GM23338 (cell line): ENCODE results near the gene TOR1AIP2. TPM values are rescaled to one million over a fixed set of nuclear protein-coding genes. Genes with fewer than 3 reads are reported as not detected.

Source experiments
- ATAC-seq: fragments of 200-7000 bp; cut with Tn5 transposase; 3 replicates; pipeline ENCODE4 v1.9.1; 2020
- DNase-seq: peaks from one replicate; pipeline ENCODE4 v3.0.0-alpha.2; 2015; ENCODE audit warnings: low spot score
- H2AFZ ChIP-seq: fragments of 200-600 bp; sonication (generic); 2 replicates; pipeline ENCODE4 v1.8.0; 2016; ENCODE audit warnings: antibody characterized with exemption, mild to moderate bottlenecking, moderate library complexity
- H3F3A ChIP-seq: fragments of 200-600 bp; sonication (generic); replicated peaks from 2 replicates; pipeline ENCODE4 v1.8.0; 2017; ENCODE audit warnings: antibody characterized with exemption, mixed run types, low read depth
- H3K27ac ChIP-seq: fragments of 200-600 bp; sonication (generic); 2 replicates; pipeline ENCODE4 v1.6.1; 2016; ENCODE audit warnings: low read depth
- H3K27me3 ChIP-seq: fragments of 200-600 bp; sonication (generic); 2 replicates; pipeline ENCODE4 v1.8.0; 2016; ENCODE audit warnings: mild to moderate bottlenecking, mixed run types, moderate library complexity; ENCODE audit not compliant: insufficient read depth
- H3K36me3 ChIP-seq: fragments of 200-600 bp; sonication (generic); 2 replicates; pipeline ENCODE4 v1.8.0; 2016; ENCODE audit warnings: mild to moderate bottlenecking; ENCODE audit not compliant: insufficient read depth
- H3K4me1 ChIP-seq: fragments of 200-600 bp; sonication (generic); 2 replicates; pipeline ENCODE4 v1.8.0; 2016; ENCODE audit warnings: mild to moderate bottlenecking, moderate library complexity; ENCODE audit not compliant: insufficient read depth
- H3K4me2 ChIP-seq: fragments of 200-600 bp; sonication (generic); 2 replicates; pipeline ENCODE4 v1.7.1; 2017; ENCODE audit warnings: mixed run types
- H3K4me3 ChIP-seq: fragments of 200-600 bp; sonication (generic); 2 replicates; pipeline ENCODE4 v1.6.1; 2016; ENCODE audit warnings: mixed run types
- H3K79me2 ChIP-seq: fragments of 200-600 bp; sonication (generic); replicated peaks from 2 replicates; pipeline ENCODE4 v1.8.0; 2017; ENCODE audit warnings: mild to moderate bottlenecking; ENCODE audit not compliant: insufficient read depth
- H3K9me2 ChIP-seq: fragments of 200-600 bp; sonication (generic); 2 replicates; pipeline ENCODE4 v1.8.0; 2017; ENCODE audit not compliant: insufficient read depth
- H4K20me1 ChIP-seq: fragments of 200-600 bp; sonication (generic); replicated peaks from 2 replicates; pipeline ENCODE4 v1.8.0; 2017; ENCODE audit warnings: mild to moderate bottlenecking; ENCODE audit not compliant: insufficient read depth
- H3K27ac Mint-ChIP-seq: 2 replicates; pipeline ENCODE4 v1.8.0; 2020; ENCODE audit warnings: inconsistent platforms, mild to moderate bottlenecking, moderate library complexity, mixed read lengths
- H3K27me3 Mint-ChIP-seq: 3 replicates; pipeline ENCODE4 v1.8.0; 2022; ENCODE audit warnings: low read depth, mild to moderate bottlenecking, moderate library complexity, mixed read lengths, inconsistent platforms; ENCODE audit not compliant: insufficient read depth, poor library complexity
- H3K36me3 Mint-ChIP-seq: 3 replicates; pipeline ENCODE4 v1.8.0; 2021; ENCODE audit warnings: low read depth, mild to moderate bottlenecking, inconsistent platforms, moderate library complexity, mixed read lengths
- H3K4me1 Mint-ChIP-seq: 3 replicates; pipeline ENCODE4 v1.8.0; 2020; ENCODE audit warnings: mild to moderate bottlenecking, inconsistent platforms, mixed read lengths
- H3K4me3 Mint-ChIP-seq: 3 replicates; pipeline ENCODE4 v1.8.0; 2021; ENCODE audit warnings: moderate library complexity, mild to moderate bottlenecking, inconsistent platforms, mixed read lengths
- H3K9me3 Mint-ChIP-seq: 3 replicates; pipeline ENCODE4 v1.8.0; 2020; ENCODE audit warnings: moderate library complexity, mild to moderate bottlenecking, inconsistent platforms, mixed read lengths
- CREB1 ChIP-seq: fragments of 250-450 bp; sonication (Bioruptor Pico); IDR thresholded peaks from 2 replicates; pipeline ENCODE4 v1.5.0; 2020; ENCODE audit warnings: low read depth, mild to moderate bottlenecking, moderate library complexity
- EZH2 ChIP-seq: fragments of 200-600 bp; sonication (generic); IDR thresholded peaks from one replicate; pipeline ENCODE4 v1.8.0; 2017; ENCODE audit warnings: antibody characterized with exemption, mild to moderate bottlenecking, low read depth; ENCODE audit not compliant: unreplicated experiment
- EZH2phosphoT487 ChIP-seq: fragments of 200-600 bp; sonication (generic); IDR thresholded peaks from one replicate; pipeline ENCODE4 v1.8.1; 2018; ENCODE audit warnings: antibody characterized with exemption; ENCODE audit not compliant: unreplicated experiment
- JUNB ChIP-seq: IDR thresholded peaks from one replicate; pipeline ENCODE4 v1.6.1; 2016; ENCODE audit warnings: antibody characterized with exemption; ENCODE audit not compliant: unreplicated experiment
- NANOG ChIP-seq: IDR thresholded peaks from 2 replicates; pipeline ENCODE4 v1.6.1; 2016; ENCODE audit warnings: antibody characterized with exemption, borderline replicate concordance
- POLR2AphosphoS5 ChIP-seq: IDR thresholded peaks from 2 replicates; pipeline ENCODE4 v1.6.1; 2016; ENCODE audit warnings: antibody characterized with exemption, low read depth
- STAT1 ChIP-seq: IDR thresholded peaks from one replicate; pipeline ENCODE4 v1.6.1; 2016; ENCODE audit warnings: antibody characterized with exemption; ENCODE audit not compliant: unreplicated experiment
- ZNF114 ChIP-seq: fragments of 250-450 bp; sonication (Bioruptor Pico); IDR thresholded peaks from 2 replicates; pipeline ENCODE4 v1.5.0; 2020; ENCODE audit warnings: mild to moderate bottlenecking, moderate library complexity
- ZNF331 ChIP-seq: fragments of 250-450 bp; sonication (Bioruptor Pico); IDR thresholded peaks from 2 replicates; pipeline ENCODE4 v1.5.0; 2020; ENCODE audit warnings: low read depth, mild to moderate bottlenecking, moderate library complexity
- ZNF462 ChIP-seq: fragments of 250-450 bp; sonication (Bioruptor Pico); IDR thresholded peaks from 2 replicates; pipeline ENCODE4 v1.5.0; 2020; ENCODE audit warnings: mild to moderate bottlenecking, moderate library complexity
- polyA plus RNA-seq: library from polyadenylated mRNA; unstranded; fragments of >200 nt; fragmentation: Nextera tagmentation; extraction: Ambion mirVana; gene quantifications from 2 replicates; pipeline ENCODE4 v1.2.1, GENCODE V29; 2016
- total RNA-seq: library from RNA; depleted of rRNA; stranded (reverse); fragments of >200 nt; shearing (Covaris generic); gene quantifications from 2 replicates; pipeline ENCODE4 v1.2.3, GENCODE V29; 2014
- TF ChIP-seq, protein P1 (sequence below): IDR thresholded peaks from 2 replicates; pipeline ENCODE4 v1.6.1; 2016; ENCODE audit warnings: antibody characterized with exemption
- TF ChIP-seq, protein P2 (sequence below), 2 experiments: fragments of 200-600 bp in 1 of 2; sonication (generic) in 1 of 2; conservative IDR thresholded peaks; 2 replicates each; pipeline versions ENCODE4 v1.5.1 to v1.6.1; 2016 to 2017; ENCODE audit warnings: antibody characterized with exemption in 2 of 2, low read depth in 2 of 2, mild to moderate bottlenecking in 2 of 2, moderate library complexity in 1 of 2
- TF ChIP-seq, protein P3 (sequence below): IDR thresholded peaks from one replicate; pipeline ENCODE4 v1.6.1; 2018; ENCODE audit warnings: antibody characterized with exemption; ENCODE audit not compliant: unreplicated experiment

TOR1AIP2 gene
- total and polyA plus RNA-seq, 2 experiments from 2014 or later = 21.1 to 81.3 TPM

GRCh38 chr1:179924268-179924667, 46.7 kb upstream of the TOR1AIP2 start:
- H3K27me3 ChIP-seq = no peaks in the 10 kb centered on the region
- no peaks in the 10 kb centered on the region; the same call in 1 of the 2 replicates for H3K36me3 ChIP-seq
- ATAC-seq (no peak), DNase-seq (no peak)
- no peaks in the 10 kb centered on the region for H3K79me2 ChIP-seq
- no peak overlapping the region for H3K27ac ChIP-seq
- H4K20me1 ChIP-seq = no peaks in the 10 kb centered on the region
- H3K27ac Mint-ChIP-seq = no peak overlapping the region
- H3K4me3 ChIP-seq = no peak overlapping the region
- no peak overlapping the region for H2AFZ ChIP-seq
- H3K4me3 Mint-ChIP-seq = no peak overlapping the region
- no peaks in the 10 kb centered on the region for H3K9me3 Mint-ChIP-seq
- no peaks in the 10 kb centered on the region for H3F3A ChIP-seq
- H3K4me1 Mint-ChIP-seq = peaks cover 22% of the 10 kb centered on the region
- H3K9me2 ChIP-seq = no peaks in the 10 kb centered on the region
- peaks cover 25% of the 10 kb centered on the region for H3K4me1 ChIP-seq
- TF ChIP-seq JUNB (no peak), CREB1 (CRISPR knock-in tag) (no peak), POLR2AphosphoS5 (no peak), NANOG (no peak), ZNF462 (CRISPR knock-in tag) (no peak), STAT1 (no peak), ZNF331 (no peak), EZH2 (no peak), EZH2phosphoT487 (no peak), ZNF114 (CRISPR knock-in tag) (no peak)
- TF ChIP-seq, protein P1, sequence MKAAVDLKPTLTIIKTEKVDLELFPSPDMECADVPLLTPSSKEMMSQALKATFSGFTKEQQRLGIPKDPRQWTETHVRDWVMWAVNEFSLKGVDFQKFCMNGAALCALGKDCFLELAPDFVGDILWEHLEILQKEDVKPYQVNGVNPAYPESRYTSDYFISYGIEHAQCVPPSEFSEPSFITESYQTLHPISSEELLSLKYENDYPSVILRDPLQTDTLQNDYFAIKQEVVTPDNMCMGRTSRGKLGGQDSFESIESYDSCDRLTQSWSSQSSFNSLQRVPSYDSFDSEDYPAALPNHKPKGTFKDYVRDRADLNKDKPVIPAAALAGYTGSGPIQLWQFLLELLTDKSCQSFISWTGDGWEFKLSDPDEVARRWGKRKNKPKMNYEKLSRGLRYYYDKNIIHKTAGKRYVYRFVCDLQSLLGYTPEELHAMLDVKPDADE = no peak
- TF ChIP-seq, protein P2, sequence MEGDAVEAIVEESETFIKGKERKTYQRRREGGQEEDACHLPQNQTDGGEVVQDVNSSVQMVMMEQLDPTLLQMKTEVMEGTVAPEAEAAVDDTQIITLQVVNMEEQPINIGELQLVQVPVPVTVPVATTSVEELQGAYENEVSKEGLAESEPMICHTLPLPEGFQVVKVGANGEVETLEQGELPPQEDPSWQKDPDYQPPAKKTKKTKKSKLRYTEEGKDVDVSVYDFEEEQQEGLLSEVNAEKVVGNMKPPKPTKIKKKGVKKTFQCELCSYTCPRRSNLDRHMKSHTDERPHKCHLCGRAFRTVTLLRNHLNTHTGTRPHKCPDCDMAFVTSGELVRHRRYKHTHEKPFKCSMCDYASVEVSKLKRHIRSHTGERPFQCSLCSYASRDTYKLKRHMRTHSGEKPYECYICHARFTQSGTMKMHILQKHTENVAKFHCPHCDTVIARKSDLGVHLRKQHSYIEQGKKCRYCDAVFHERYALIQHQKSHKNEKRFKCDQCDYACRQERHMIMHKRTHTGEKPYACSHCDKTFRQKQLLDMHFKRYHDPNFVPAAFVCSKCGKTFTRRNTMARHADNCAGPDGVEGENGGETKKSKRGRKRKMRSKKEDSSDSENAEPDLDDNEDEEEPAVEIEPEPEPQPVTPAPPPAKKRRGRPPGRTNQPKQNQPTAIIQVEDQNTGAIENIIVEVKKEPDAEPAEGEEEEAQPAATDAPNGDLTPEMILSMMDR (conservative IDR thresholded peaks at IDR 0.05; ENCODE audit: low read depth in 2 of 2) = no peak
- TF ChIP-seq, protein P3, sequence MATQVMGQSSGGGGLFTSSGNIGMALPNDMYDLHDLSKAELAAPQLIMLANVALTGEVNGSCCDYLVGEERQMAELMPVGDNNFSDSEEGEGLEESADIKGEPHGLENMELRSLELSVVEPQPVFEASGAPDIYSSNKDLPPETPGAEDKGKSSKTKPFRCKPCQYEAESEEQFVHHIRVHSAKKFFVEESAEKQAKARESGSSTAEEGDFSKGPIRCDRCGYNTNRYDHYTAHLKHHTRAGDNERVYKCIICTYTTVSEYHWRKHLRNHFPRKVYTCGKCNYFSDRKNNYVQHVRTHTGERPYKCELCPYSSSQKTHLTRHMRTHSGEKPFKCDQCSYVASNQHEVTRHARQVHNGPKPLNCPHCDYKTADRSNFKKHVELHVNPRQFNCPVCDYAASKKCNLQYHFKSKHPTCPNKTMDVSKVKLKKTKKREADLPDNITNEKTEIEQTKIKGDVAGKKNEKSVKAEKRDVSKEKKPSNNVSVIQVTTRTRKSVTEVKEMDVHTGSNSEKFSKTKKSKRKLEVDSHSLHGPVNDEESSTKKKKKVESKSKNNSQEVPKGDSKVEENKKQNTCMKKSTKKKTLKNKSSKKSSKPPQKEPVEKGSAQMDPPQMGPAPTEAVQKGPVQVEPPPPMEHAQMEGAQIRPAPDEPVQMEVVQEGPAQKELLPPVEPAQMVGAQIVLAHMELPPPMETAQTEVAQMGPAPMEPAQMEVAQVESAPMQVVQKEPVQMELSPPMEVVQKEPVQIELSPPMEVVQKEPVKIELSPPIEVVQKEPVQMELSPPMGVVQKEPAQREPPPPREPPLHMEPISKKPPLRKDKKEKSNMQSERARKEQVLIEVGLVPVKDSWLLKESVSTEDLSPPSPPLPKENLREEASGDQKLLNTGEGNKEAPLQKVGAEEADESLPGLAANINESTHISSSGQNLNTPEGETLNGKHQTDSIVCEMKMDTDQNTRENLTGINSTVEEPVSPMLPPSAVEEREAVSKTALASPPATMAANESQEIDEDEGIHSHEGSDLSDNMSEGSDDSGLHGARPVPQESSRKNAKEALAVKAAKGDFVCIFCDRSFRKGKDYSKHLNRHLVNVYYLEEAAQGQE = no peak
- H3K36me3 Mint-ChIP-seq = peaks cover 8% of the 10 kb centered on the region; the same call in 2 of the 3 replicates
- no peaks in the 10 kb centered on the region for H3K27me3 Mint-ChIP-seq
- H3K4me2 ChIP-seq = no peak overlapping the region
